HCEC 1CT (cell line): ENCODE measurements around the gene COL6A6.
"Not testable (repeated sequence)": the region's sequence is repeated elsewhere in the genome, so short reads cannot be mapped to it uniquely, and the experiment has no call there.

Experiments used
- DNase-seq: peaks from one replicate; pipeline ENCODE4 v3.0.0-alpha.2; 2017

The COL6A6 gene

GRCh38 chr3:130539005-130539404, 22.0 kb downstream of the COL6A6 start:
- no peak for DNase-seq

GRCh38 chr3:130543322-130543721, 26.3 kb downstream of the COL6A6 start:
- no peak for DNase-seq

- no peak for DNase-seq
These were observed 30.1 kb downstream of the COL6A6 start for GRCh38 chr3:130546920-130547679.

- DNase-seq = not testable (repeated sequence)
These were observed 30.7 kb downstream of the COL6A6 start for GRCh38 chr3:130547680-130548065.

- DNase-seq = no peak
These were observed 31.4 kb downstream of the COL6A6 start for GRCh38 chr3:130548356-130548755.

GRCh38 chr3:130557336-130558035, 40.5 kb downstream of the COL6A6 start:
- no peak for DNase-seq

- no peak for DNase-seq
These were observed 41.4 kb downstream of the COL6A6 start for GRCh38 chr3:130558366-130558765.

GRCh38 chr3:130565224-130565623, 48.2 kb downstream of the COL6A6 start:
- no peak for DNase-seq
